GM19463 (cell line): Measurements from ENCODE around the gene FOXA1.

Experiments used
- ATAC-seq: cut with Tn5 transposase; IDR thresholded peaks from one replicate; pipeline ENCODE4 v1.9.1; 2021; ENCODE audit warnings: mild to moderate bottlenecking, moderate library complexity; ENCODE audit not compliant: unreplicated experiment

The FOXA1 gene

DNA sequence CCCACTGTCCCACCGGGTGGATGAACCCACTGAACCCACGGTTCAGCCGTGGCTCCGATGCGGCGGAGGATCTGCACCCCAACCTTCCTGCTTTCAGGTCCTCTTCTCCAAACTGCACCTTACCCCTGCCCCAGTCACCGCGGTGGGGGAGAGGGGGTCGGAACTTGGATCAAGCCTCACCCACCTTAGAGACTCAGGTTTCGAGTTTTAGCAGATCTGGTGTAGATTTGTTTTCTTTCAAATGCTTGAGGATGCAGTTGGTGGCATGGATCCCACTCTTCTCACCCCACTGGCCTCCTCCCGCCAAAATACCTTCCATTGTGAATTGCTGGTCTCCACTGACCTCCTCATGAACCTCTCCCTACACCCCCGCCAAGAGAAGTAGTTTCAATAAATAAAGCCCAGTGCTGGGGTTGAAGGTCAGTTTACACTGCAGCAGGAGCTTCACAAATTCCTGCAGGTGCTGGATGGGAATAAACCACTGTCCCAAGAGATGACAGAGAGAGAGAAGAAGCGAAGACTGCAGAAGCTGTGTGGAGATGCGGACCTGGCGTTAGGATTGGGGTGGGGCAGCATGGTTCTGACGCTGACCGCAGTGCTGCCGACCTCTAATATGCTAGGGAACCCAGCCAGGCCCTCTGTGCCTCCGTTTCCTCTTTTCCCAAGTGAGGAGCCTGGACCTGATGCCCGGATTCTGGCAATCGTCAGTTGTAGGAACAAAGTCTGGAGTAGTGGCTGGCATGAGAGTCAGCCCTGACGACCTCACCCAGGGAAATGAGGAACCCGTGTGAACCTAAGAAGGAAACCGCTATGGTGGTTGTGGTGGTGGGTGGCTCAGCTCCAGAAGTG, 7.8 kb upstream of the FOXA1 start:
- ATAC-seq, result no peak

DNA sequence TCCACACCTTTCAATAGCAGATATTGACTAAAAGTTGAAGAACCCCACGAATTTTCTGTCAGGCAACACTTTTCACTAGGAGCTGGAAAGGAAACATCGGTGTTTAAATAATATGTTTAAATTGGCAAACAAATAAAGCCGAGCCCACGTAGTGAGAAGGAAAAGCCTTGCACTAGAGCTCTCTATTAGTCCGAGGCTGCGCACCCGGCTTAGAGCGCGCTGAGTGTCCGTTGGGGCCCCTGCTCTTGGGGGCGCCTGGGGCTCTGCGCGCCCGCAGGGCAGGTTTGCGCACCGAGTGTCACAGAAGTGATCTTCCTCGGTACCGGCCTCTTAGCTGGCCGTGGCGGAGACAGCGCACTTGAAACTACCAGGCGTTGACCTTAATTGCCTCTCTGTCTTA, 6.8 kb upstream of the FOXA1 start:
- no peak for ATAC-seq

DNA sequence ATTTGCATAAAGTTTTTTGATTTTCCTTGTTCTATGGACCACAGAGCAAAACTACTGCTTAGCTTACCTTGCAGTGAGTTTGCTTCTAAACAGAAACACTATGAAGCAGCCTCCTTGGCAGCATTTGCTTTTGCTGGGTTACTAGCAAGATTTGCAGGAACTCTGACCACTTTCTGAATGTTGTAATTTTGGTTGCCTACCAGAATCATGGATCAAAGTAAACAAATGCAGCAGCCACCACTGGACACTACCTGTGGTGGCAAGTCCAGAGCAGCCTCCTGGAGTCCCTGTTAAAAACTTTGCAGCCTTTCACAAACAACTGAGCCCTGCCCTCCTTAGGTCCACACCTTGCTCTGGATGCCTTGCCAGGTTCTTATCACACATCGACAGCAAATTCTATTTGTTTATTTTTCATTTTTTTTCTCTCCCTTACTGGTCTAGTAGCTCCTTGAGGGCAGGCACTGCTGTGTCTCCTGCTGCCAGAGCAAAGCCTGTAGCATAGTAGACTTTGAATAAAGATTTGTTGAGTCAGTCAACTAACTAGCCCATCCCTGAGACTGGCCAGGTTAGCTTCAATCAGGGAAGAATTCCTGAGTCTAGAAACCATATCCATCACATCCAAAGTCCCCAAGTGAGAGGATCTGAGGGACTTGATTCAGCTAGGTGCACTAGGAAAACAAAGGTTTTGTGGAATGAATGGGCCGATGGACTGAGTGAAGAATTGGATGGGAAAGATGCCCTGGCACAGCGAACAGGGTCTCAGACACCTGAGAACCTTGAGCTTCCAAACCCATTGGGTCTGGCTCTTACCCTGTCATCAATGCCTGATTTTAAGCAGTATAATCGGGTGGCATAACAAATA, 6.1 kb upstream of the FOXA1 start:
- no peak for ATAC-seq

DNA sequence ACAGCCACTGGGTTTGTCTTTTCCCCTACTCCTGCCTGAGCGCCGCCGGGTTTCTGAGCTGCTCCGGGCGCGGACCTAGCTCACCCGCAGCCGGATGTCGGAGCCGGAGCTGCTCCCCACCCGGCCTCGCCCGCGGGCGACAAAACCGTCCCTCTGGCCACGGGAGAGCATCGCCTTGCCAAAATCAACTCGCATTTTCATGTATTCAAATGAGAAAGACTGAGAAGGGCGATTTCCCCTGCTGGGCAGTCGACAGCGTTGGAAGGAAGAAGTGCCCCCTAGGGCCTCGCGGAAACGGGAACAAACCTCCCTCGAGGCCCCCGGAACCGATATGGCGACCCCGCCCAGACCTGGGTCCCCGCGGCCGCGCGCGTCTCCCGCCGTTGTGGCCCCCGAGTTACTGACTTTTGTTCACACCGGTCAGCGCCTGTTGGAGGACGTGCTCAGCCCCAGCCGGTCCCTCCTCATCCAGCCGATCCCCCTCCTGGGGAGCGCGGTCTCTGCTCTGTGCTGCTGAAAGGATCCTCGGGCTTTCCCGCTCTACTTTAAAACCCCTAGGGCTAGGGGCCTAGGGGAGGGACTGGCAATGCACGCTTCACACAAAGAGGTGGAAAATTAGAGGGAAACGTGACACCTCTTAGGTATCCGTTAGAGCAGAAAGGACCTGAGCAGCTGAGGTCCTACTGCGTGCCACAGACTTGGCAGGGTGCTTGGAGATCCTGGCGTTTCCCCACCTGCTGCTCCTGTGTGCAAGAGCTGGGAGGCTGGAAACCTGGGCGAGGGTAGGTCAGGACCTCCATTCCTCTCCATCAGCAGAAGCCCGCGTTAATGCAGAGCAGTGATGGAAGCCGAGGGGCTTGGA, 4.7 kb upstream of the FOXA1 start:
- ATAC-seq, result no peak

DNA sequence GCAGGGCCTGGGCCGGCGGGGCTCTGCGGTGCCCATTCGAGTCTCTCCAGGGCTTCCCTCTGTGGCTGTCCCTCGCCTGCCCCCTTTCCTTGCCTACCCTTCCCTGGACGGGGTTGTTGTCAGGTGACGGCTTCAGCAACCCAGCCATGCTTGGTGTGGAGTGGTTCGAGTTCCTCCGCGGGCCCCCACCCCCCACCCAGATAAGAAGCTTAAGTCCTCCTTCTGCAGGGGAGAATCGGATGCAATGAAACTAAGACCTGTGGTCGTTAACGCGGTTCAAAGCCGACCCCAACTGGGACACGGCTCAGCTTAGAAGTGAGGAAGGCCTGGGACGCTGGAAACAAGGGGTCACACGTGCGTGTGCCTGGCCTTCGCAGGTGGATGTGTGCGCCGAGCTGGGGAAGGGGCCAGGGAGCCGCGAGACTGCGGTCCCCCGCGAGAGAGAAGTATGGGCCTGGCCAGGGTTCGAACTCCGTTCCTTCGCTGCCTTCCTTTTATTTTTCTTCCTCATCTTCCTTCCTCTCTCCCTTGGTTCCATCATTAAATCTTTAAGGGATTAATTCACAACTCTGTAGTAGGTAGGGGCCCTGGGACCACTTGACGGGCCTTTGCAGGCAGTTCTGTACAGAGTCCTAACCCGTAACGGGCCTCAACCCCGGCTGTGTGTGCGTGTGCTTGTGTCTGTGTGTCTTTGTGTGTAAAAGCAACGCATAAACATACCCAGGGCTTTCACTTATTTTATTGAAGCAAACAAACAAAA, 3.9 kb upstream of the FOXA1 start:
- ATAC-seq, result no peak

DNA sequence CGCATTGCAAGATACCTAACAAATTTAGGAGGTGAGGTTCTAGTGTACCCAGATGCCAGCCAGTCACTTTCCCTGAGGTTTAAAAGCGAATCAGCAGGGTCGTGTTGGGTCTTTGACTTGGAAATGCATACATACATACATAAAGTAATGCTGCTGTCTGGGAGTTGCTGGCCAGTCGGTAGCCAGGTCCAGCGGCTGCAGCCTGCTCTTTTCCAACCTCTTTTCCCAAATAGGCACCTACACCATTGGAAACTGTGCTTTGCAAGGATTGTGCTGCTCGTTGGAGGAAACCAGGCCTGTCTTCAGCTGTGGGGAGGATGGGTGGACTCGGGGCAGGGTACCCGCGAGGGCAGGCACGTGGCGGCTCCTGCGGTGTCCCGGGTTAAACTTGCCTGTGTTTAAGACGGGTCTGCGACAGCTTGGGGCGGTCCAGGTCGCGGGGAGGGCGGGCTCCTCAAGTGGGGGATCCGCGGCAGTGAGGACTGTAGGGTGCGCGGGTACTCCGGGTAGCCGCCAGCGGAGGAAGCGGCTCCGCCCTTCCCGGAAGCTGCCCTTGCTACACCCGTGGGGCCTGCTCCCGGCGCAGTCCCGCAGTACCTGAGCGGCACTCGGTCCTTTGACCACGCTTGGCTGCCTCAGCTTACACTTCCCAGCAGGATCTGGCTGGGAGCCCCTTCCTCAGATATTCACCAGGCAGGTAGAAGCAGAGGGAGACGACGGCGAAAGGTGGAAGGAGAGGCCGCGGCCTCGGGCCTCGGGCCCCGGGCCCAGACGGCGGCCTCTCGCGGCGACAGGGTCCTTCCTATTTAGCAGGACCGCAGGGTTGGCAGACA, 3.1 kb upstream of the FOXA1 start:
- no peak for ATAC-seq

DNA sequence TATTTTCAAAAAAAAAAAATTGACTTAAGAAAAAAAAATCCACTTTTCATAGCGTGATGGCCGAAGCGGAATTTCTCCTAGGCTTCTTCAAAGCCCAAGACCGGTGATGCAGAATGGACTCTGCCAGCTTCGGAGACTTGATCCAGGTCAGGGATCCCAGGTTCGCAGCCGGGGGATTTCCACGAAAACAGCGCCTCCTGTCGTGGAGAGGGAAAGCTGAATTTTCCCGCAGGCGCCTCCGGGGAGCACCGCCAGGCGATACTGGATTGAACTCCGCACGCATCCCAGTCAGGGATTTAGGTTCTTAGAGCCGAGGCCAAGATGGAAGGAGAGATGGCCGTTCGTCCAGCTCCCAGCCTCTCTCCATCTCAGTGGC, 2.5 kb upstream of the FOXA1 start:
- ATAC-seq, result no peak

DNA sequence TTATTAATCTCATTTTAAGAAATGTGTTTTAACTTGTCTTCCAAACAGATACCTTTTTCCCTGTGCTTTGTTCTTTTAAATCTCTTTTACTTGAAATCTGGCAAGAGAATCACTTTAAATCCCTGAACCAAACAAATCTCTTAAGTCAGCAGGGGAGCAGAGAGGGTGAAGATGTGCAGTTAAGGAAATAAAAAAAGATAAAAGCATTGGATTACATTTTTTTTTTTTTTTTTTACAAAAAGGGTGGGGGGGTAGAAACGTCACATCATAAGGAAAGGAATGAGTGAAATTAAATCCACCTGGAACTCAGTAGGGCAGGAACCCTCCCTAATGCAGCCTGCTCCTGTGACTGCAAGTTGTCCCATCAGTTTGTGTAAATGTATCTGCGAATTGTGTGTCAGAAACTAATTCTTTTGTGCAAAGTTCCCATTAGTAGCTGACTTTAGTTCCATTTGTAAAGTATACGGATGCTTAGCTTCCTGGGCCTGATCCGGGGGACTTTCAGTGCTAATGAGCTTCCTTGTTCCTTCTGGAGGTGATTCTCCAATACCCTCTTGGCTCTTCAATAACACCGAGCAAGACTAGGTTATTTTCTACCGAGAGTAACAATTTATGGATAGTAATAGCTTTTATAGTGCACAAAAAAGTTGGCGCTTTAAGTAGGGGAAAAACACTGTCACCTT, 1.9 kb upstream of the FOXA1 start:
- ATAC-seq, result no peak

DNA sequence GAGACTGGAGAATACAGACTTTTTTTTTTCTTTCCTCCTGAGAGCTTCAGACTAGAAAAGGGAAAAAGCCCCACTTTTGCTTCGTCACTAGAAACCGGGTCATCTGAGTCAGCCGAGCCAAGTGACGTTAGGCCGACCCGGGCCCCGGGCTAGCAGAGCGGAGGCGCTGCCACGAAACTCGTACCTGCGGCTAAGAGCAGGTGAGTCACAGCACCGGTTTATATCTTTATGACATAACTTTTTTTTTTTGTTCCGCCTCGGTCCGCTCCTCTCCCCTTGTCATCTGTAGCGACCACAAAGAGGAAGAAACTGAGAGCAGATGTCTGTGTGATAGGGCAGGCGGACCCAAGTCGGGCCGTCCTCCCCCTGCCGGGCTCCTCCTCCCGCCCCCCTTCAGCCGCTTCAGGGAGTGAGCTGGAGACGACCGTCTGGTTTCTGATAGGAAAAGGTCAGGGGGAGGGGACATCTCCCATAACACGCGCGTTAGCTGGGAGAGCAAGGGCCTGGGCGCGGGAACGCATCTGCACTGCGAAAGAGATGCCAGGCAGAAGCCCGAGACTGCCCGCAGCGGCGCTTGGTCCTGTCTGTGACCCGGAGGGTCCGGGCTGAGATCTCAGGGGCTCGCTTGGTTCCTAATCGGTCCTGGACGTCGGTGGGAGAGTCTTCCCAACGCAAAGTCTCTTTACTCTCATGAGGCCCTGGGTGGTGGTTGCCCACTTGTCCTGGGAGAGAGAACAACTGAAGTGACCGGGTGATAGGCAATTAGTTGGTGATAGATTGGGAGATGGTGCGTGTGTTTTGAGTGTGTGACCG, 966 bp upstream of the FOXA1 start:
- ATAC-seq, result peak; percentile 72

DNA sequence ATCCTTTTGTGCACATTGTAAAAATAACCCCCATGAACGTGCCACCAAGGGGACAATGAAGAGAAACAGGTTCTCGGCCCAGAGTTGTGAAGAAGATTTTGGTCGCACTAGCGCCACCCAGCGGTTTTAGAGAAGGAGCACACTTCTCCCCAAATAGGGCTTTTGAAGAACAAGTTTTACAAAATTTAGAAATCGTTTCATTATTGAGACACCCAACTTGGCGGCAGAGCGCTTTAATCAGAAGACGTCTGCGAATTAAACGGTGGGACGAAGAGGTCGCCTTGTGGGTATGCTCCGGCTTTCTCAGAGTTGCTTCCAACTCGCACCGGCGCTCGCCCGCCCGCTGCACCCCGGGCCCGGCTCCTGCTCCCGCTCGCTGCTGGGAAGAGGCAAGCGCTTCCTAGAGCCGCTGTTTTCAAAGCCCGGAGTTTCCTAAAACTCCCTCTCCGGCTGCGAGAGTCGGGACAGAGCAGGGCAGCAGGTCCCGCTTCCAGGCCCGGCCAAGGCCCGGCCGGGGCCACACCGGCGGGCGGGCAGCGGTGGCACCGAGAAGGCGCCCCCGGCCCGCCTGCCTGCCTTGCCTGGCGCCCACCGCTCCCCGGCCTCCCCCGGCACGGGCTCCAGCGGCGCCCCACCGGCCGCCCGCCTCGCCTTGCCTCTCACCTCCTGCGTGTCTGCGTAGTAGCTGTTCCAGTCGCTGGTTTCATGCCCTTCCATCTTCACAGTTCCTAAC, 645 bp downstream of the FOXA1 start:
- no peak for ATAC-seq

DNA sequence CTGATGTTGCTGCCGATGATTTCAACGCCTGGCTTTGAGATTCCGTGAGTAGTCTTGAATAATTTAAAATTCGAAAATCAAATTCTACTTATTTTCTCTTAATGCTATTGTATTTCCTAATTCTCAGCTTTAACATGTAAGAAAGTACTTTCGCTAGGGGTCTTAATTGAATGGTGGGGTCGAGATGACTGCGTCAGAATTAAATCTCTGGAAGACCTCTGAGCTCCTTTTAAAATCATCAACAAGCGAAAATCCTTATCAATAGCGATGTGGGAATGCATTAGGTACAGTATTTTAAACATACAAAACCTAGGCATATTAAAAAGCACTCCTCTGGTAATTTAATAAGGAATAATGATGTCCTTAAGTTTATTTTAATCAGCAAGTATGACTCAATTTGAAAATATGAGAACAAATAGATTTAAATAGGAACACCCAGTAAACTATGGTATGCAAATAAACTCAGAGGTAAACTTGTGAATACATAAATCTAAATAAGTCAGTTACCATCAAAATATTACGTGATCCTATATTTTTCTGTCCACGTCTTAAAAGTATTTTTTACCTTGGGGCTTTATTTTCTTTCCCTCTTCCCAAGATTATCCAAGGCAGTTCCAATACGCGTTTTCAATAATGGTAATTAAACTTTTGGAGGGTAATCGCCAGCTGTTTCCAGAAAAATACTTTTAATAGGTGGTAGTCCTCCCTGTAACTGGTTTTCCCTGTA, 1.4 kb downstream of the FOXA1 start:
- ATAC-seq, result no peak

DNA sequence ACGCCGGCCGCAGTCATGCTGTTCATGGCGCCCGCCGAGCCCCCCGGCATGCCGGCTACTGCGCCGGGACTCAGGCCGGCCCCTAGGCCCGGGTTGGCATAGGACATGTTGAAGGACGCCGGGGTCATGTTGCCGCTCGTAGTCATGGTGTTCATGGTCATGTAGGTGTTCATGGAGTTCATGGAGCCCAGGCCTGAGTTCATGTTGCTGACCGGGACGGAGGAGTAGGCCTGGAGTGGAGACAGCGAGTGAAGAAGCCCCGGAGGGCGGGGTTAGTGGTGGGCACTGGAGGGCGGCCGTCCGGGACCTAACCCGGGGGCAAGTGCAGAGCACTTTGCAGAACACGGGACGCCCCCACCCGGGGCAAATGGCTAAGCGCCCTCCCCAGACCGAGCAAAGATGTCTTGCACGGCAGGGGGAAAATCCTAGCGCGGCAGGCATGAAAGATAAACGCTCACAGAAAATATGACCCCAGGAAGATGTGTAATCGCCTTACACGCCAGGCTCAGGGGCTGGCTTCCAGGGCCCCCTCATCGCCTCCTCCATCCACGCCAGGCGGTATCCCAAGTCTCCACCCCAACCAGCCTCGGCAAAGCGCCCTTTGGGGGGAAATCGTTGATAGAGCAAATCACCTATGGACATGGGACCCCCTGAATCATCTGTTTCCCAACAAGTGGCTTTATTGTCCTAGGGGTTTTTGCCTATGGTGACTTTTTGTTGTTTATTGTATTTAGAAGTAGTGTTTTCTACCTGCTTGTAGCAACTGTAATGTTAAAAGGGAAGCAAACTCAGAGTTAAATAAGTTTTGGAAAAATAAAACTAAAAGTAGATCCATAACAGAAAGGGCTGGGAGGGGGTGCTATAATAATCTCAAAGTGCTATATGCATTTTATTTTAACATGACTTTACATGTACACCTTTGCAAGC, 2.3 kb downstream of the FOXA1 start:
- no peak for ATAC-seq

DNA sequence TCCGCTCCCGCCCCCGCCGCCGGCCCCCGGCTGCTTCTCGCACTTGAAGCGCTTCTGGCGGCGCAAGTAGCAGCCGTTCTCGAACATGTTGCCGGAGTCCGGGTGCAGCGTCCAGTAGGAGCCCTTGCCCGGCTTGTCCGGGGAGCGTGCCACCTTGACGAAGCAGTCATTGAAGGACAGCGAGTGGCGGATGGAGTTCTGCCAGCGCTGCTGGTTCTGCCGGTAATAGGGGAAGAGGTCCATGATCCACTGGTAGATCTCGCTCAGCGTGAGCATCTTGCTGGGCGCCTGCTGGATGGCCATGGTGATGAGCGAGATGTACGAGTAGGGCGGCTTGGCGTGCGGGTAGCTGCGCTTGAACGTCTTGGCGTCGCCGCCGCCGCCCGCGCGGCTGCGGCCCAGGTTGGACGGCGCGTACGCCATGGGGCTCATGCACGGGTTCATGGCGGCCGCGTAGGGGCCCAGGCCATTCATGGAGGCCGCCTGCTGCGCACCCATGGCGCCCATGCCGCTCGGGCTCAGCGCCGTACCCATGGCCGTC, 3.0 kb downstream of the FOXA1 start:
- no peak for ATAC-seq

DNA sequence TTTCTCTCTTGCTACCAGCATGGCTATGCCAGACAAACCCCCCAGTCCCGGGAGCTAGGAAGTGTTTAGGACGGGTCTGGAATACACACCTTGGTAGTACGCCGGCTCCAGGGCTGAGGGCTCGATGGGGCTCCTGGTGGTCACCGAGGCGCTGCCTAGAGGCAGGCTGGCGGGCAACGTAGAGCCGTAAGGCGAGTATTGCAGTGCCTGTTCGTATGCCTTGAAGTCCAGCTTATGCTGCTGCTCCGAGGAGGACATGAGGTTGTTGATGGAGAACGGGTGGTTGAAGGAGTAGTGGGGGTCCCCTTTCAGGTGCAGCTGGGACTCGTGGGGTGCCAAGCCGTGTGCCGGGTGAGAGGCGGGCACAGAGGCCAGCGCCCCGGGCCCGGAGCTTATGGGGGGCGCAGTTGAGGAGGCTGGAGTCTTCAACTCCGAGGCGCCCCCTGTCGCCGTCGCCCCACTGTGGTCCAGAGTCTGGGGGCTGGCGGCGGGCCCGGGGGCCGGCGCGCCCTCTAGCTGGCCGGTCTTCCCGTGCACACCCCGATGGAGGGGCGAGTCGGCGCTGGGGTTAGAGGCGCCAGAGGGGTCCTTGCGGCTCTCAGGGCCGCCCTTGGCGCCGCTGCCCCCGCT, 3.6 kb downstream of the FOXA1 start:
- no peak for ATAC-seq
